Fibroblast of lung (primary cell): ENCODE results near the gene MYO1F. TPM values are rescaled to one million over a fixed set of nuclear protein-coding genes. Genes with fewer than 3 reads are reported as not detected.

Experiments
- DNase-seq, 2 donors: peaks; one replicate each; pipeline versions ENCODE4 v3.0.0 to v3.0.0-alpha.2; 2010; ENCODE audit warnings: low read depth in 2 of 2
- H2AFZ ChIP-seq: 2 replicates; pipeline ENCODE4 v1.5.1; 2012; ENCODE audit warnings: low read length, control low read depth, inconsistent platforms
- H3K27ac ChIP-seq: 2 replicates; pipeline ENCODE4 v1.5.1; 2011; ENCODE audit warnings: low read length, control low read depth; ENCODE audit not compliant: insufficient read depth
- H3K27me3 ChIP-seq: 2 replicates; pipeline ENCODE4 v1.5.1; 2011; ENCODE audit warnings: mild to moderate bottlenecking, low read length; ENCODE audit not compliant: control insufficient read depth, insufficient read depth
- H3K36me3 ChIP-seq: 2 replicates; pipeline ENCODE4 v1.5.1; 2011; ENCODE audit warnings: low read length; ENCODE audit not compliant: control insufficient read depth, insufficient read depth
- H3K4me1 ChIP-seq: 2 replicates; pipeline ENCODE4 v1.5.1; 2011; ENCODE audit warnings: low read length; ENCODE audit not compliant: control insufficient read depth, insufficient read depth; ENCODE audit errors: extremely low read depth
- H3K4me2 ChIP-seq: 2 replicates; pipeline ENCODE4 v1.5.1; 2011; ENCODE audit warnings: low read length, control low read depth; ENCODE audit not compliant: insufficient read depth; ENCODE audit errors: extremely low read depth
- H3K4me3 ChIP-seq, 4 experiments: fragments of 200-600 bp in 1 of 4; sonication (generic) in 1 of 4; replicated peaks in 1 of 4; 2 replicates each; pipeline ENCODE4 v1.5.1; 2011 to 2016; ENCODE audit warnings: low read length in 4 of 4, low read depth in 3 of 4, mild to moderate bottlenecking in 3 of 4, control low read depth in 2 of 4, inconsistent platforms in 1 of 4, mixed read lengths in 1 of 4; ENCODE audit not compliant: insufficient read depth in 1 of 4; ENCODE audit errors: control extremely low read depth in 1 of 4
- H3K79me2 ChIP-seq: 2 replicates; pipeline ENCODE4 v1.5.1; 2012; ENCODE audit warnings: mild to moderate bottlenecking, low read length, inconsistent platforms; ENCODE audit not compliant: control insufficient read depth, insufficient read depth
- H3K9ac ChIP-seq: 2 replicates; pipeline ENCODE4 v1.5.1; 2011; ENCODE audit warnings: mild to moderate bottlenecking, low read length, control low read depth; ENCODE audit not compliant: insufficient read depth
- H3K9me3 ChIP-seq: 2 replicates; pipeline ENCODE4 v1.5.1; 2012; ENCODE audit warnings: low read depth, low read length; ENCODE audit not compliant: control insufficient read depth, insufficient read depth
- H4K20me1 ChIP-seq: 2 replicates; pipeline ENCODE4 v1.5.1; 2011; ENCODE audit warnings: low read length; ENCODE audit not compliant: control insufficient read depth, insufficient read depth; ENCODE audit errors: extremely low read depth
- CTCF ChIP-seq, 2 donors: IDR thresholded peaks in 1 of 2; conservative IDR thresholded peaks in 1 of 2; 1 replicate in 1 of 2; 2 replicates in 1 of 2; pipeline ENCODE4 v1.5.1; 2011 to 2012; ENCODE audit warnings: low read length in 2 of 2, control low read depth in 1 of 2, inconsistent platforms in 1 of 2, low read depth in 1 of 2, mild to moderate bottlenecking in 1 of 2
- EZH2 ChIP-seq: IDR thresholded peaks from 2 replicates; pipeline ENCODE4 v1.5.1; 2012; ENCODE audit warnings: low read length, control low read depth, mild to moderate bottlenecking; ENCODE audit errors: missing control alignments
- polyA plus RNA-seq, 2 donors: library from polyadenylated mRNA; depleted of rRNA in 1 of 2; stranded (reverse) in 1 of 2; unstranded in 1 of 2; fragments of >200 nt; gene quantifications; 2 replicates each; pipeline ENCODE4 v1.2.1, GENCODE V29; 2011 to 2012; ENCODE audit warnings: missing spikeins in 1 of 2
- total RNA-seq: library from RNA; depleted of rRNA; stranded (reverse); fragments of >200 nt; gene quantifications from 2 replicates; pipeline ENCODE4 v1.2.1, GENCODE V29; 2014

Gene MYO1F
- total and polyA plus RNA-seq, 2 donors (not counting 1 experiment from before 2014, with no cell fraction given) = 0.08 to 0.17 TPM

GRCh38 chr19:8506402-8506957, 70.8 kb downstream of the MYO1F start:
- Histone ChIP-seq H3K36me3 (peaks cover 4% of the 10 kb centered on the region), H3K4me3 (peak overlapping the region in 1 of 4 experiments; percentile 65), H3K27me3 (no peaks in the 10 kb centered on the region), H3K9me3 (no peaks in the 10 kb centered on the region), H3K9ac (no peak overlapping the region), H3K79me2 (no peaks in the 10 kb centered on the region), H3K27ac (no peak overlapping the region), H4K20me1 (no peaks in the 10 kb centered on the region), H2AFZ (no peak overlapping the region), H3K4me1 (no peaks in the 10 kb centered on the region), H3K4me2 (peak overlapping the region; percentile 53)
- DNase-seq = no peak
- no peak for TF ChIP-seq CTCF (conservative IDR thresholded peaks at IDR 0.05 in 1 of 2, IDR thresholded peaks at IDR 0.05 in 1 of 2; ENCODE audit: low read depth in 1 of 2, low read length in 2 of 2)
- no peak for TF ChIP-seq EZH2

DNA sequence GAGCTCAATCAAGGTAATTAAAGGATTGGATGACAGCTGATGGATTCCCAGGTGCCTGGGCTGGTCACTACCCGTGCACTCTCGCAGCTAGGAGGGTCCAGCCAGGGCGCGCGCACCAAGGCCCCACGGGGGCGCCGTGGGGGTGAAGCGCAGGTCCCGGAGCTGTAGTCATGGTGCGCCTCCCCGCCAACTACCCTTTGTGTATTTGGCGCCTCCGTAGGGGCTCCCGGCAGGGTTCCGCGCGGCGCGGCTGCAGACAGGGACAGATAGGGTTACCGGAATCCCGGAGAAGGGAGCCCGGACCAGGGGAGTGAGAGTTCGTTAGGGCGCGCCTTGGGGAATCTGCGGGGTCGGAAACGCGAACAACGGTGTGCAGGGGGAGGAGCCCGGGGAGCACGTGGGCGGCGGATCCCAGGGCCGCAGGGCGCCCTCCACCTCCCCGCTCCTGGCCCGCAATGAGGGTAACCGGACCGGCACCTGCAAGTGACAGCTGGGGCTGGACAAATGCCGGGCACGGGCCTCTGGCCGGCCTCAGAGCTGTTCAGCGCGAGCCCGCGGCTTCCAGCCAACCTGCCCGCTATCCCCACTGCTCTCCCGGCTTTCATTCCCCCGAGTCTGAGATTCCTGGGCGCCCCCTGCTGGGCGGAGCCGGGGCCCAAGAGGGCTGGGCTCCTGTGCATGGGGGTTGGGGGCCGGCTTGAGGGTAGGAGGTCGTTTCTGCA, 71.4 kb downstream of the MYO1F start:
- Histone ChIP-seq H3K4me2 (peak overlapping the region; percentile 53), H3K4me3 (peak overlapping the region; percentile 18 to 65 (median 48)), H3K27ac (no peak overlapping the region), H3K27me3 (no peaks in the 10 kb centered on the region), H3K4me1 (no peaks in the 10 kb centered on the region), H3K9me3 (no peaks in the 10 kb centered on the region), H2AFZ (peak overlapping the region; percentile 3), H3K36me3 (peaks cover 1% of the 10 kb centered on the region), H3K9ac (no peak overlapping the region), H4K20me1 (no peaks in the 10 kb centered on the region), H3K79me2 (no peaks in the 10 kb centered on the region)
- no peak for TF ChIP-seq EZH2
- TF ChIP-seq CTCF (conservative IDR thresholded peaks at IDR 0.05 in 1 of 2, IDR thresholded peaks at IDR 0.05 in 1 of 2; ENCODE audit: low read depth in 1 of 2, low read length in 2 of 2) = peak; percentile 86 to 88
- DNase-seq = peak; percentile 53 to 65

DNA sequence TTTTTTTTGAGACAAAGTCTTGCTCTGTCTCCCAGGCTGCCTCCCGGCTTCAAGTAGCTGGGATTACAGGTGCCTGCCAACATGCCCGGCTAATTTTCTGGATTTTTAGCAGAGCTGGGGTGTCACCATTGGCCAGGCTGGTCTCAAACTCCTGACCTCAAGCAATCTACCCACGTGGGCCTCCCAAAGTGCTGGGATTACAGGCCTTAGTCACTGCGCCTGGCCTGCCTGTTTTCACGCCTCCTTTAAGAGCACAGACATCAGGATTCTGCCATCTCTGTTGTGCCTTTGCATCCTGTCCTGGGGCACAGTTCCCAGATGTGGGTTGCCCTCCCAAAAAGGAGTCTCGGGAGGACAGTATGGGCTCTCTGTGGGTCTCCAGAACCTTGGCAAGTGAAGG, 72.3 kb downstream of the MYO1F start:
- no peak overlapping the region for H3K9ac ChIP-seq
- no peaks in the 10 kb centered on the region for H3K79me2 ChIP-seq
- DNase-seq = no peak
- H3K4me3 ChIP-seq = no peak overlapping the region
- no peaks in the 10 kb centered on the region for H3K9me3 ChIP-seq
- H3K4me2 ChIP-seq = no peak overlapping the region
- H3K27ac ChIP-seq = no peak overlapping the region
- H2AFZ ChIP-seq = no peak overlapping the region
- TF ChIP-seq EZH2 = no peak
- no peak for TF ChIP-seq CTCF (conservative IDR thresholded peaks at IDR 0.05 in 1 of 2, IDR thresholded peaks at IDR 0.05 in 1 of 2; ENCODE audit: low read depth in 1 of 2, low read length in 2 of 2)
- no peaks in the 10 kb centered on the region for H4K20me1 ChIP-seq
- no peaks in the 10 kb centered on the region for H3K4me1 ChIP-seq
- H3K36me3 ChIP-seq = peaks cover 1% of the 10 kb centered on the region
- H3K27me3 ChIP-seq = no peaks in the 10 kb centered on the region
